ENCODE results near the gene DUOXA2. TPM values are rescaled to one million over a fixed set of nuclear protein-coding genes. Genes with fewer than 3 reads are reported as not detected.

DUOXA2 gene
- total RNA-seq, 1 experiment from 2014 or later, result not detected

GRCh38 chr15:45128971-45129639 is 15.0 kb downstream of the DUOXA2 start:
- ChIA-PET CTCF (interaction anchor here (0.5 to 11.0 kb wide), 6 partner anchors 14 to 251 kb away, joined by 3 to 231 read pairs (median 4); partner anchors contain the start of genes DUOX2 and DUOXA2), POLR2A (interaction anchor here (1.5 kb wide), 1 partner anchor 82 kb away, joined by 4 read pairs; no protein-coding TSS in a partner anchor)
- TF ChIP-seq ZNF416 (CRISPR knock-in tag; IDR thresholded peaks at IDR 0.05) (no peak), RORB (CRISPR knock-in tag; IDR thresholded peaks at IDR 0.05) (no peak), ZNF121 (CRISPR knock-in tag; IDR thresholded peaks at IDR 0.05) (no peak), MXD4 (CRISPR knock-in tag; IDR thresholded peaks at IDR 0.05; ENCODE audit: borderline replicate concordance) (no peak), TP53 (CRISPR knock-in tag; IDR thresholded peaks at IDR 0.05) (peak; percentile 43; the same call in 1 of the 2 replicates), GABPB1 (CRISPR knock-in tag; IDR thresholded peaks at IDR 0.05) (no peak), CREM (CRISPR knock-in tag; IDR thresholded peaks at IDR 0.05) (no peak), ZNF232 (CRISPR knock-in tag; IDR thresholded peaks at IDR 0.05) (no peak)
- TF ChIP-seq, protein P1, sequence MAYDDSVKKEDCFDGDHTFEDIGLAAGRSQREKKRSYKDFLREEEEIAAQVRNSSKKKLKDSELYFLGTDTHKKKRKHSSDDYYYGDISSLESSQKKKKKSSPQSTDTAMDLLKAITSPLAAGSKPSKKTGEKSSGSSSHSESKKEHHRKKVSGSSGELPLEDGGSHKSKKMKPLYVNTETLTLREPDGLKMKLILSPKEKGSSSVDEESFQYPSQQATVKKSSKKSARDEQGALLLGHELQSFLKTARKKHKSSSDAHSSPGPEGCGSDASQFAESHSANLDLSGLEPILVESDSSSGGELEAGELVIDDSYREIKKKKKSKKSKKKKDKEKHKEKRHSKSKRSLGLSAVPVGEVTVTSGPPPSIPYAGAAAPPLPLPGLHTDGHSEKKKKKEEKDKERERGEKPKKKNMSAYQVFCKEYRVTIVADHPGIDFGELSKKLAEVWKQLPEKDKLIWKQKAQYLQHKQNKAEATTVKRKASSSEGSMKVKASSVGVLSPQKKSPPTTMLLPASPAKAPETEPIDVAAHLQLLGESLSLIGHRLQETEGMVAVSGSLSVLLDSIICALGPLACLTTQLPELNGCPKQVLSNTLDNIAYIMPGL (CRISPR knock-in tag; IDR thresholded peaks at IDR 0.05), result 0 out of 2 replicates have a peak, but pooled peaks have one; percentile 20
- TF ChIP-seq, protein P2, sequence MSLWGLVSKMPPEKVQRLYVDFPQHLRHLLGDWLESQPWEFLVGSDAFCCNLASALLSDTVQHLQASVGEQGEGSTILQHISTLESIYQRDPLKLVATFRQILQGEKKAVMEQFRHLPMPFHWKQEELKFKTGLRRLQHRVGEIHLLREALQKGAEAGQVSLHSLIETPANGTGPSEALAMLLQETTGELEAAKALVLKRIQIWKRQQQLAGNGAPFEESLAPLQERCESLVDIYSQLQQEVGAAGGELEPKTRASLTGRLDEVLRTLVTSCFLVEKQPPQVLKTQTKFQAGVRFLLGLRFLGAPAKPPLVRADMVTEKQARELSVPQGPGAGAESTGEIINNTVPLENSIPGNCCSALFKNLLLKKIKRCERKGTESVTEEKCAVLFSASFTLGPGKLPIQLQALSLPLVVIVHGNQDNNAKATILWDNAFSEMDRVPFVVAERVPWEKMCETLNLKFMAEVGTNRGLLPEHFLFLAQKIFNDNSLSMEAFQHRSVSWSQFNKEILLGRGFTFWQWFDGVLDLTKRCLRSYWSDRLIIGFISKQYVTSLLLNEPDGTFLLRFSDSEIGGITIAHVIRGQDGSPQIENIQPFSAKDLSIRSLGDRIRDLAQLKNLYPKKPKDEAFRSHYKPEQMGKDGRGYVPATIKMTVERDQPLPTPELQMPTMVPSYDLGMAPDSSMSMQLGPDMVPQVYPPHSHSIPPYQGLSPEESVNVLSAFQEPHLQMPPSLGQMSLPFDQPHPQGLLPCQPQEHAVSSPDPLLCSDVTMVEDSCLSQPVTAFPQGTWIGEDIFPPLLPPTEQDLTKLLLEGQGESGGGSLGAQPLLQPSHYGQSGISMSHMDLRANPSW (CRISPR knock-in tag; conservative IDR thresholded peaks at IDR 0.05; ENCODE audit: low read depth), result no peak
- TF ChIP-seq, protein P3, sequence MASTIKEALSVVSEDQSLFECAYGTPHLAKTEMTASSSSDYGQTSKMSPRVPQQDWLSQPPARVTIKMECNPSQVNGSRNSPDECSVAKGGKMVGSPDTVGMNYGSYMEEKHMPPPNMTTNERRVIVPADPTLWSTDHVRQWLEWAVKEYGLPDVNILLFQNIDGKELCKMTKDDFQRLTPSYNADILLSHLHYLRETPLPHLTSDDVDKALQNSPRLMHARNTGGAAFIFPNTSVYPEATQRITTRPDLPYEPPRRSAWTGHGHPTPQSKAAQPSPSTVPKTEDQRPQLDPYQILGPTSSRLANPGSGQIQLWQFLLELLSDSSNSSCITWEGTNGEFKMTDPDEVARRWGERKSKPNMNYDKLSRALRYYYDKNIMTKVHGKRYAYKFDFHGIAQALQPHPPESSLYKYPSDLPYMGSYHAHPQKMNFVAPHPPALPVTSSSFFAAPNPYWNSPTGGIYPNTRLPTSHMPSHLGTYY (CRISPR knock-in tag; IDR thresholded peaks at IDR 0.05), result no peak
- TF ChIP-seq, protein P4, sequence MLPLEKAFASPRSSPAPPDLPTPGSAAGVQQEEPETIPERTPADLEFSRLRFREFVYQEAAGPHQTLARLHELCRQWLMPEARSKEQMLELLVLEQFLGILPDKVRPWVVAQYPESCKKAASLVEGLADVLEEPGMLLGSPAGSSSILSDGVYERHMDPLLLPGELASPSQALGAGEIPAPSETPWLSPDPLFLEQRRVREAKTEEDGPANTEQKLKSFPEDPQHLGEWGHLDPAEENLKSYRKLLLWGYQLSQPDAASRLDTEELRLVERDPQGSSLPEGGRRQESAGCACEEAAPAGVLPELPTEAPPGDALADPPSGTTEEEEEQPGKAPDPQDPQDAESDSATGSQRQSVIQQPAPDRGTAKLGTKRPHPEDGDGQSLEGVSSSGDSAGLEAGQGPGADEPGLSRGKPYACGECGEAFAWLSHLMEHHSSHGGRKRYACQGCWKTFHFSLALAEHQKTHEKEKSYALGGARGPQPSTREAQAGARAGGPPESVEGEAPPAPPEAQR (CRISPR knock-in tag; IDR thresholded peaks at IDR 0.05), result no peak
- TF ChIP-seq, protein P5, sequence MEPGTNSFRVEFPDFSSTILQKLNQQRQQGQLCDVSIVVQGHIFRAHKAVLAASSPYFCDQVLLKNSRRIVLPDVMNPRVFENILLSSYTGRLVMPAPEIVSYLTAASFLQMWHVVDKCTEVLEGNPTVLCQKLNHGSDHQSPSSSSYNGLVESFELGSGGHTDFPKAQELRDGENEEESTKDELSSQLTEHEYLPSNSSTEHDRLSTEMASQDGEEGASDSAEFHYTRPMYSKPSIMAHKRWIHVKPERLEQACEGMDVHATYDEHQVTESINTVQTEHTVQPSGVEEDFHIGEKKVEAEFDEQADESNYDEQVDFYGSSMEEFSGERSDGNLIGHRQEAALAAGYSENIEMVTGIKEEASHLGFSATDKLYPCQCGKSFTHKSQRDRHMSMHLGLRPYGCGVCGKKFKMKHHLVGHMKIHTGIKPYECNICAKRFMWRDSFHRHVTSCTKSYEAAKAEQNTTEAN (CRISPR knock-in tag; IDR thresholded peaks at IDR 0.05), result no peak
- Mint-ChIP-seq H3K4me3 (peak overlapping the region; percentile 71), H3K9me3 (no peaks in the 10 kb centered on the region), H3K27me3 (ENCODE audit: low read depth) (peaks cover 99% of the 10 kb centered on the region), H3K27ac (no peak overlapping the region), H3K36me3 (no peaks in the 10 kb centered on the region), H3K4me1 (peaks cover 5% of the 10 kb centered on the region)
- DNase-seq (ENCODE audit: low spot score) (no peak), ATAC-seq (peak; percentile 46)

GRCh38 chr15:45129651-45130129 is 15.6 kb downstream of the DUOXA2 start, which contains the start of the genes DUOX1 and DUOXA1:
Gene DUOX1 (plus strand): TSS chr15:45129994. CDS start chr15:45131967, 1,973 bp downstream.
Gene DUOXA1 (minus strand): TSS chr15:45129879. CDS start chr15:45123014, 6,865 bp downstream.
- ATAC-seq (peak; percentile 76), DNase-seq (ENCODE audit: low spot score) (peak; percentile 69)
- Mint-ChIP-seq H3K27me3 (ENCODE audit: low read depth) (peaks cover 100% of the 10 kb centered on the region), H3K27ac (no peak within 1 kb of the TSS), H3K4me1 (peaks cover 7% of the 10 kb centered on the region), H3K9me3 (no peaks in the 10 kb centered on the region), H3K36me3 (no peaks in the 10 kb centered on the region), H3K4me3 (peak within 1 kb of the TSS; percentile 71)
- ChIA-PET POLR2A (interaction anchor here (1.5 kb wide), 1 partner anchor 81 kb away, joined by 4 read pairs; no protein-coding TSS in a partner anchor), CTCF (interaction anchor here (0.5 to 11.0 kb wide), 7 partner anchors 15 to 824 kb away, joined by 3 to 231 read pairs (median 3); partner anchors contain the start of genes DUOX2 and DUOXA2)
- TF ChIP-seq TP53 (CRISPR knock-in tag; IDR thresholded peaks at IDR 0.05) (0 out of 2 replicates have a peak, but pooled peaks have one; percentile 16), NFATC4 (CRISPR knock-in tag; IDR thresholded peaks at IDR 0.05) (no peak)
